Karpas-422 (cell line): ENCODE results near the gene TRPV2. TPM values are rescaled to one million over a fixed set of nuclear protein-coding genes. Genes with fewer than 3 reads are reported as not detected.
"Not testable (repeated sequence)": the region's sequence is repeated elsewhere in the genome, so short reads cannot be mapped to it uniquely, and the experiment has no call there.

ENCODE experiments used
- DNase-seq: peaks from one replicate; pipeline ENCODE4 v3.0.0-alpha.2; 2015
- H2AFZ ChIP-seq: fragments of 200-600 bp; sonication (generic); 2 replicates; pipeline ENCODE4 v1.6.1; 2014; ENCODE audit warnings: antibody characterized with exemption, low read length, mixed read lengths
- H3K27ac ChIP-seq: fragments of 200-600 bp; sonication (generic); 2 replicates; pipeline ENCODE4 v1.5.1; 2014; ENCODE audit warnings: mild to moderate bottlenecking, low read length, moderate library complexity
- H3K27me3 ChIP-seq: fragments of 200-600 bp; sonication (generic); 2 replicates; pipeline ENCODE4 v1.6.1; 2014; ENCODE audit warnings: low read length, mixed read lengths
- H3K36me3 ChIP-seq: fragments of 200-600 bp; sonication (generic); 2 replicates; pipeline ENCODE4 v1.6.1; 2014; ENCODE audit warnings: low read length, mixed read lengths; ENCODE audit not compliant: insufficient read depth
- H3K4me1 ChIP-seq: fragments of 200-600 bp; sonication (generic); 2 replicates; pipeline ENCODE4 v1.6.1; 2014; ENCODE audit warnings: mild to moderate bottlenecking, low read length, mixed read lengths
- H3K4me2 ChIP-seq: fragments of 200-600 bp; sonication (generic); 2 replicates; pipeline ENCODE4 v1.6.1; 2014; ENCODE audit warnings: low read length, low read depth, mild to moderate bottlenecking; ENCODE audit not compliant: poor library complexity, severe bottlenecking
- H3K4me3 ChIP-seq: fragments of 200-600 bp; sonication (generic); 2 replicates; pipeline ENCODE4 v1.5.1; 2014; ENCODE audit warnings: mild to moderate bottlenecking, antibody characterized with exemption, low read length, mixed read lengths
- H3K79me2 ChIP-seq: fragments of 200-600 bp; sonication (generic); 2 replicates; pipeline ENCODE4 v1.6.1; 2014; ENCODE audit warnings: mild to moderate bottlenecking, low read length, mixed read lengths
- H3K9ac ChIP-seq: fragments of 200-600 bp; sonication (generic); 2 replicates; pipeline ENCODE4 v1.6.0; 2014; ENCODE audit warnings: low read length
- H3K9me2 ChIP-seq: fragments of 200-600 bp; sonication (generic), shearing (Covaris generic); replicated peaks from 2 replicates; pipeline ENCODE4 v1.6.0; 2014; ENCODE audit warnings: mild to moderate bottlenecking, low read length, moderate library complexity; ENCODE audit not compliant: insufficient read depth
- H3K9me3 ChIP-seq: fragments of 300-700, 200-600 bp; sonication (generic); 2 replicates; pipeline ENCODE4 v1.6.1; 2014; ENCODE audit warnings: low read length, mixed read lengths
- H4K20me1 ChIP-seq: fragments of 200-600 bp; sonication (generic); 2 replicates; pipeline ENCODE4 v1.6.1; 2014; ENCODE audit warnings: mild to moderate bottlenecking, antibody characterized with exemption, low read length, low read depth; ENCODE audit not compliant: insufficient read depth
- total RNA-seq: library from RNA; depleted of rRNA; stranded (reverse); fragments of >200 nt; shearing (Covaris generic); gene quantifications from 2 replicates; pipeline ENCODE4 v1.2.3, GENCODE V29; 2014; ENCODE audit warnings: low replicate concordance

Gene TRPV2
- total RNA-seq, 1 experiment from 2014 or later, result 14.2 TPM

GRCh38 chr17:16395887-16396286 is 19.5 kb upstream of the TRPV2 start:
- not testable (repeated sequence) for H2AFZ ChIP-seq, H3K4me2 ChIP-seq, H3K79me2 ChIP-seq, H4K20me1 ChIP-seq, H3K9me2 ChIP-seq, H3K36me3 ChIP-seq, H3K27ac ChIP-seq, H3K4me3 ChIP-seq, H3K9me3 ChIP-seq, H3K9ac ChIP-seq, DNase-seq, H3K27me3 ChIP-seq
- H3K4me1 ChIP-seq, result peaks cover 12% of the 10 kb centered on the region

GRCh38 chr17:16396693-16397092 is 18.7 kb upstream of the TRPV2 start:
- H3K4me3 ChIP-seq, result not testable (repeated sequence)

GRCh38 chr17:16398270-16399267 is 16.8 kb upstream of the TRPV2 start:
- no peak overlapping the region; the same call in 1 of the 2 replicates for H3K9ac ChIP-seq
- H3K4me1 ChIP-seq, result peaks cover 12% of the 10 kb centered on the region
- no peaks in the 10 kb centered on the region for H4K20me1 ChIP-seq
- H3K4me3 ChIP-seq, result no peak overlapping the region
- H2AFZ ChIP-seq, result no peak overlapping the region
- no peak overlapping the region for H3K27ac ChIP-seq
- H3K9me3 ChIP-seq, result no peaks in the 10 kb centered on the region
- H3K4me2 ChIP-seq, result no peak overlapping the region
- DNase-seq, result no peak
- H3K79me2 ChIP-seq, result no peaks in the 10 kb centered on the region
- no peaks in the 10 kb centered on the region for H3K36me3 ChIP-seq
- H3K27me3 ChIP-seq, result no peaks in the 10 kb centered on the region
- no peaks in the 10 kb centered on the region for H3K9me2 ChIP-seq

More at GRCh38 chr17:16396693-16397092, 18.7 kb upstream of the TRPV2 start:
- H3K27me3 ChIP-seq, H2AFZ ChIP-seq, H3K36me3 ChIP-seq, H3K27ac ChIP-seq, DNase-seq, H3K9me2 ChIP-seq, H4K20me1 ChIP-seq, H3K9me3 ChIP-seq, H3K79me2 ChIP-seq, H3K9ac ChIP-seq, H3K4me2 ChIP-seq: not testable (repeated sequence)
- H3K4me1 ChIP-seq, result peaks cover 12% of the 10 kb centered on the region

- not testable (repeated sequence) for H4K20me1 ChIP-seq, H3K27ac ChIP-seq, H3K79me2 ChIP-seq, H3K4me3 ChIP-seq, H3K9me2 ChIP-seq, H2AFZ ChIP-seq, H3K36me3 ChIP-seq, H3K9me3 ChIP-seq, DNase-seq, H3K4me2 ChIP-seq, H3K27me3 ChIP-seq, H3K9ac ChIP-seq
- H3K4me1 ChIP-seq, result peaks cover 11% of the 10 kb centered on the region
Measured at GRCh38 chr17:16403847-16404246, 11.5 kb upstream of the TRPV2 start.

GRCh38 chr17:16406742-16407674 is 8.4 kb upstream of the TRPV2 start:
- no peak overlapping the region for H3K9ac ChIP-seq
- H3K79me2 ChIP-seq, result no peaks in the 10 kb centered on the region
- no peaks in the 10 kb centered on the region for H3K36me3 ChIP-seq
- H2AFZ ChIP-seq, result no peak overlapping the region
- no peaks in the 10 kb centered on the region for H3K9me2 ChIP-seq
- no peak for DNase-seq
- H4K20me1 ChIP-seq, result no peaks in the 10 kb centered on the region
- H3K9me3 ChIP-seq, result no peaks in the 10 kb centered on the region
- no peaks in the 10 kb centered on the region for H3K27me3 ChIP-seq
- peaks cover 13% of the 10 kb centered on the region for H3K4me1 ChIP-seq
- no peak overlapping the region for H3K27ac ChIP-seq
- H3K4me2 ChIP-seq, result no peak overlapping the region
- no peak overlapping the region for H3K4me3 ChIP-seq

GRCh38 chr17:16407911-16408588 is 7.3 kb upstream of the TRPV2 start:
- H3K9me2 ChIP-seq, result no peaks in the 10 kb centered on the region
- peak; percentile 70 for DNase-seq
- H4K20me1 ChIP-seq, result no peaks in the 10 kb centered on the region
- H3K4me2 ChIP-seq, result no peak overlapping the region
- H3K36me3 ChIP-seq, result no peaks in the 10 kb centered on the region
- no peak overlapping the region for H3K27ac ChIP-seq
- no peak overlapping the region for H3K9ac ChIP-seq
- no peaks in the 10 kb centered on the region for H3K9me3 ChIP-seq
- H3K27me3 ChIP-seq, result no peaks in the 10 kb centered on the region
- peaks cover 13% of the 10 kb centered on the region for H3K4me1 ChIP-seq
- H2AFZ ChIP-seq, result no peak overlapping the region; the same call in 1 of the 2 replicates
- H3K4me3 ChIP-seq, result no peak overlapping the region
- no peaks in the 10 kb centered on the region for H3K79me2 ChIP-seq

GRCh38 chr17:16417399-16417798 is 2.0 kb downstream of the TRPV2 start:
- no peak overlapping the region for H2AFZ ChIP-seq
- H3K27me3 ChIP-seq, result no peaks in the 10 kb centered on the region
- no peaks in the 10 kb centered on the region for H3K36me3 ChIP-seq
- no peaks in the 10 kb centered on the region for H3K9me3 ChIP-seq
- H3K9ac ChIP-seq, result no peak overlapping the region
- H4K20me1 ChIP-seq, result no peaks in the 10 kb centered on the region
- peaks cover 7% of the 10 kb centered on the region; the same call in 1 of the 2 replicates for H3K79me2 ChIP-seq
- H3K4me2 ChIP-seq, result no peak overlapping the region
- no peak for DNase-seq
- peaks cover 16% of the 10 kb centered on the region for H3K4me1 ChIP-seq
- H3K4me3 ChIP-seq, result no peak overlapping the region
- H3K9me2 ChIP-seq, result no peaks in the 10 kb centered on the region
- H3K27ac ChIP-seq, result no peak overlapping the region
